ENCODE data around the gene TNS2. TPM values are rescaled to one million over a fixed set of nuclear protein-coding genes. Genes with fewer than 3 reads are reported as not detected.
A peak's percentile ranks its signal among the peaks of the same experiment; 100 is the strongest.
"Not testable (repeated sequence)": the region's sequence is repeated elsewhere in the genome, so short reads cannot be mapped to it uniquely, and the experiment has no call there.

Gene TNS2
- total RNA-seq, 4 donors from 2014 or later = 74.4 to 114 (median 91.9) TPM

- no peak for TF ChIP-seq POLR2A (IDR thresholded peaks at IDR 0.05)
- TF ChIP-seq CTCF (IDR thresholded peaks at IDR 0.05 in 4 of 5, conservative IDR thresholded peaks at IDR 0.05 in 1 of 5) = no peak
- H3K27me3 ChIP-seq = no peaks in the 10 kb centered on the region
- H3K4me1 ChIP-seq = peaks cover 40 to 41% of the 10 kb centered on the region in 2 donors
- peaks cover 0 to 10% of the 10 kb centered on the region in 2 donors for H3K36me3 ChIP-seq
- peak overlapping the region; percentile 95 to 98 (median 96) for H3K27ac ChIP-seq
- in situ Hi-C loops (cut with MboI; ENCODE audit: low sequenced_read_pairs in 4 of 4) (no loop called here), intact Hi-C loops (cut with DNase I; ENCODE audit: low total_unique reads) (no loop called here)
- ATAC-seq (no peak), DNase-seq (peak in 1 of 2 donors; percentile 23)
- no peaks in the 10 kb centered on the region for H3K9me3 ChIP-seq
- H3K4me3 ChIP-seq = peak overlapping the region; percentile 85 to 97 (median 90)
These were observed 44.5 kb upstream of the TNS2 start for GRCh38 chr12:53005215-53005985.

GRCh38 chr12:53005986-53006809, 43.7 kb upstream of the TNS2 start, which contains the start of gene EIF4B:
Gene EIF4B (plus strand): TSS chr12:53006456. CDS start chr12:53006484, 28 bp downstream.
- in situ Hi-C loops (cut with MboI; ENCODE audit: low sequenced_read_pairs in 4 of 4) (no loop called here), intact Hi-C loops (cut with DNase I; ENCODE audit: low total_unique reads) (loop anchor here (1.0 to 2.0 kb wide), 2 partner anchors 41 to 174 kb away; partner anchors contain the start of genes CSAD and ZNF740)
- DNase-seq = peak; percentile 100
- peak in 2 of 5 experiments; percentile 33 to 42 for TF ChIP-seq CTCF (IDR thresholded peaks at IDR 0.05 in 4 of 5, conservative IDR thresholded peaks at IDR 0.05 in 1 of 5)
- peak; percentile 87 to 88 for TF ChIP-seq POLR2A (IDR thresholded peaks at IDR 0.05)
- peak; percentile 92 to 93 for ATAC-seq
- H3K4me1 ChIP-seq = peaks cover 45 to 46% of the 10 kb centered on the region in 2 donors
- H3K4me3 ChIP-seq = peak within 1 kb of the TSS; percentile 86 to 97 (median 94)
- no peaks in the 10 kb centered on the region for H3K27me3 ChIP-seq
- peak within 1 kb of the TSS; percentile 95 to 98 (median 96) for H3K27ac ChIP-seq
- H3K9me3 ChIP-seq = no peaks in the 10 kb centered on the region
- H3K36me3 ChIP-seq = peaks cover 0 to 10% of the 10 kb centered on the region in 2 donors

GRCh38 chr12:53006810-53007309, 43.0 kb upstream of the TNS2 start:
- Histone ChIP-seq H3K9me3 (no peaks in the 10 kb centered on the region), H3K4me3 (peak overlapping the region; percentile 86 to 97 (median 94)), H3K4me1 (peaks cover 49 to 52% of the 10 kb centered on the region in 2 donors), H3K27ac (peak overlapping the region; percentile 95 to 98 (median 96)), H3K27me3 (no peaks in the 10 kb centered on the region), H3K36me3 (peaks cover 0 to 10% of the 10 kb centered on the region in 2 donors)
- in situ Hi-C loops (cut with MboI; ENCODE audit: low sequenced_read_pairs in 4 of 4) = no loop called here
- TF ChIP-seq POLR2A (IDR thresholded peaks at IDR 0.05) = no peak
- no peak for TF ChIP-seq CTCF (IDR thresholded peaks at IDR 0.05 in 4 of 5, conservative IDR thresholded peaks at IDR 0.05 in 1 of 5)
- ATAC-seq (peak; percentile 61 to 72), DNase-seq (peak; percentile 70)
- intact Hi-C loops (cut with DNase I; ENCODE audit: low total_unique reads) = loop anchor here (1.0 to 2.0 kb wide), 2 partner anchors 40 to 173 kb away; partner anchors contain the start of genes CSAD and ZNF740

- Histone ChIP-seq H3K4me1 (peaks cover 49 to 55% of the 10 kb centered on the region in 2 donors), H3K27ac (peak overlapping the region; percentile 95 to 98 (median 96)), H3K27me3 (no peaks in the 10 kb centered on the region), H3K9me3 (no peaks in the 10 kb centered on the region), H3K36me3 (peaks cover 0 to 10% of the 10 kb centered on the region in 2 donors), H3K4me3 (peak overlapping the region; percentile 86 to 97 (median 94))
- intact Hi-C loops (cut with DNase I; ENCODE audit: low total_unique reads) (loop anchor here (2.0 kb wide), 1 partner anchor 39 kb away; no protein-coding TSS in a partner anchor), in situ Hi-C loops (cut with MboI; ENCODE audit: low sequenced_read_pairs in 4 of 4) (no loop called here)
- no peak for ATAC-seq
- no peak for DNase-seq
- no peak for TF ChIP-seq POLR2A (IDR thresholded peaks at IDR 0.05)
- no peak for TF ChIP-seq CTCF (IDR thresholded peaks at IDR 0.05 in 4 of 5, conservative IDR thresholded peaks at IDR 0.05 in 1 of 5)
These were observed 42.5 kb upstream of the TNS2 start for GRCh38 chr12:53007343-53007742.

- in situ Hi-C loops (cut with MboI; ENCODE audit: low sequenced_read_pairs in 4 of 4); H3K27me3 ChIP-seq; H3K9me3 ChIP-seq; ATAC-seq; intact Hi-C loops (cut with DNase I; ENCODE audit: low total_unique reads); DNase-seq; H3K36me3 ChIP-seq: not testable (repeated sequence)
- Histone ChIP-seq H3K4me1 (peaks cover 49 to 55% of the 10 kb centered on the region in 2 donors), H3K4me3 (peak overlapping the region in 1 of 4 donors; percentile 8), H3K27ac (peak overlapping the region in 3 of 4 donors; percentile 18 to 97 (median 96))
These were observed 41.1 kb upstream of the TNS2 start for GRCh38 chr12:53008760-53009159.

Data from gastrocnemius medialis (tissue), 4 donors.